GM19438 (cell line): ENCODE results near the gene C11orf98.

Source experiments
- ATAC-seq: cut with Tn5 transposase; IDR thresholded peaks from one replicate; pipeline ENCODE4 v1.9.1; 2021; ENCODE audit warnings: low read depth; ENCODE audit not compliant: unreplicated experiment

C11orf98 gene

DNA sequence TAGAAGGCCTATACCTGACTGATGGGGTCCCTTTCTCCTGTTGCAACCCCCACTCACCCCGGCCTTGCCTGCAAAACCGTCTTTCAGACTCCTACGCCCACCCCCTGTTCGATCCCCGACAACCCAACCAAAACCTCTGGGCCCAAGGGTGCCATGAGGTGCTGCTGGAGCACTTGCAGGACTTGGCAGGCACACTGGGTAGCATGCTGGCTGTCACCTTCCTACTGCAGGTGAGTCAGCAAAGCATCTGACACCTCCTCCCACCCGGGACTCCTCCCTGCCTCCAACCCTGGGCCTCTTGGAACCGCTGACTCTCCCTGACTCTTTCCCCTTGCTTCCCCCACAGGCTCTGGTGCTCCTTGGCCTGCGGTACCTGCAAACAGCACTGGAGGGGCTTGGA is 50.7 kb downstream of the C11orf98 start:
- ATAC-seq: no peak

DNA sequence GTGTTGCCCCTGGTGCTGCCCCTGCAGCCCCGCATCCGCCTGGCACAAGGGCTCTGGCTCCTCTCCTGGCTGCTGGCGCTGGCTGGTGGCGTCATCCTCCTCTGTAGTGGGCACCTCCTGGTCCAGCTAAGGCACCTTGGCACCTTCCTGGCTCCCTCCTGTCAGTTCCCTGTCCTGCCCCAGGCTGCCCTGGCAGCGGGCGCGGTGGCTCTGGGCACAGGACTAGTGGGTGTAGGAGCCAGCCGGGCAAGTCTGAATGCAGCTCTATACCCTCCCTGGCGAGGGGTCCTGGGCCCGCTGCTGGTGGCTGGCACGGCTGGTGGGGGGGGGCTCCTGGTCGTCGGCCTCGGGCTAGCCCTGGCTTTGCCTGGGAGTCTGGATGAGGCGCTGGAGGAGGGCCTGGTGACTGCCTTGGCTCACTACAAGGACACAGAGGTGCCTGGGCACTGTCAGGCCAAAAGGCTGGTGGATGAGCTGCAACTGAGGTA is 51.7 kb downstream of the C11orf98 start:
- ATAC-seq: no peak
